ENCODE data around the gene REM2. TPM values are rescaled to one million over a fixed set of nuclear protein-coding genes. Genes with fewer than 3 reads are reported as not detected.
"Not testable (repeated sequence)": the region's sequence is repeated elsewhere in the genome, so short reads cannot be mapped to it uniquely, and the experiment has no call there.

Gene REM2
- total RNA-seq, 1 donor = 0.09 TPM

DNA sequence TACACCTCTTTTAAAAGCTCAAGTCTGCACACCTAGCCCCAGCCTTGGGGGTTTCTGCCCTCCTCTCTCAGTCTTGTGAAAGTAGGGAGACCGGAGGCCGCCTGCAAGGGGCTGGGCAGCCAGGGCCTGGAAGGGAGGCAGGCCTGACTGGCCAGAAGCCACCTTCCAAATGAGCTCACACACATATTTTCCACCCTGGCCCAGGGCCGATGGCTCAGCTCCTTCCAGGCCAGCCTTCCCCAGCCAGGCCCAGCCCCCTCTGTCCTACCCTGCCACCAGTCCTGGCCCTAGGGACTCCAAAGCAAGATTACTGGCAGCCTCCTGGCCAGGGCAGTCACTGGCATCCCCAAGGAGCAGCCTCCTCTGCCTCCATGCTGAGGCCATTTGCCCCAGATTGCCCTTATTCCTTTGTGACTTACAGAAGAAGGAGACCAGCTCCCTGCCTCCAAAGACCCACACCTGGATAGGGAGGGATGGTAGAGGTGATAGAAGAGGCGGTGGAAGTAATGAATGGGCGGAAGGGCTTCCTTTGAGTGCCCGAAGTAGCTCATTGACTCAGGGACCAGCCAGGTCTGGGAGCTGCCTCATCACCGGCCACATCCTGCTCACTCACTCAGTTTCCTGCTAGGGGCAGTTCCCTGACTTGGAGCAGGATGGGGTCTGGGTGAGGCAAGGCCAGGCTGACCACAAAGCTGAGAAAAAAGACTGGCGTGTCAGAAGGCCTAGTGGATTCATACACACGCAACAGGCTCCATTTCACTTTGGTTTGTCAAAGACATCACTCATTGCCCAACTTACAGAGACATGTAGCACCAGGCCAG, 31.9 kb upstream of the REM2 start:
- peak overlapping the region; percentile 48 for H3K4me3 ChIP-seq (ENCODE audit: low read depth, low read length)
- peak; percentile 96 for DNase-seq (ENCODE audit: low read depth)
- TF ChIP-seq, protein P1, sequence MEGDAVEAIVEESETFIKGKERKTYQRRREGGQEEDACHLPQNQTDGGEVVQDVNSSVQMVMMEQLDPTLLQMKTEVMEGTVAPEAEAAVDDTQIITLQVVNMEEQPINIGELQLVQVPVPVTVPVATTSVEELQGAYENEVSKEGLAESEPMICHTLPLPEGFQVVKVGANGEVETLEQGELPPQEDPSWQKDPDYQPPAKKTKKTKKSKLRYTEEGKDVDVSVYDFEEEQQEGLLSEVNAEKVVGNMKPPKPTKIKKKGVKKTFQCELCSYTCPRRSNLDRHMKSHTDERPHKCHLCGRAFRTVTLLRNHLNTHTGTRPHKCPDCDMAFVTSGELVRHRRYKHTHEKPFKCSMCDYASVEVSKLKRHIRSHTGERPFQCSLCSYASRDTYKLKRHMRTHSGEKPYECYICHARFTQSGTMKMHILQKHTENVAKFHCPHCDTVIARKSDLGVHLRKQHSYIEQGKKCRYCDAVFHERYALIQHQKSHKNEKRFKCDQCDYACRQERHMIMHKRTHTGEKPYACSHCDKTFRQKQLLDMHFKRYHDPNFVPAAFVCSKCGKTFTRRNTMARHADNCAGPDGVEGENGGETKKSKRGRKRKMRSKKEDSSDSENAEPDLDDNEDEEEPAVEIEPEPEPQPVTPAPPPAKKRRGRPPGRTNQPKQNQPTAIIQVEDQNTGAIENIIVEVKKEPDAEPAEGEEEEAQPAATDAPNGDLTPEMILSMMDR (IDR thresholded peaks at IDR 0.05; ENCODE audit: insufficient read depth, low read length) = no peak

GRCh38 chr14:22852178-22852577, 30.8 kb upstream of the REM2 start:
- DNase-seq (ENCODE audit: low read depth); H3K4me3 ChIP-seq (ENCODE audit: low read depth, low read length): not testable (repeated sequence)

GRCh38 chr14:22852599-22852939, 30.5 kb upstream of the REM2 start:
- H3K4me3 ChIP-seq (ENCODE audit: low read depth, low read length) = no peak overlapping the region
- TF ChIP-seq, protein P1 (IDR thresholded peaks at IDR 0.05; ENCODE audit: insufficient read depth, low read length) = no peak
- no peak for DNase-seq (ENCODE audit: low read depth)

- peak overlapping the region; percentile 61 for H3K4me3 ChIP-seq (ENCODE audit: low read depth, low read length)
- TF ChIP-seq, protein P1 (IDR thresholded peaks at IDR 0.05; ENCODE audit: insufficient read depth, low read length) = peak; percentile 90
- peak; percentile 90 for DNase-seq (ENCODE audit: low read depth)
Observed at GRCh38 chr14:22852940-22853767, 29.9 kb upstream of the REM2 start.

DNA sequence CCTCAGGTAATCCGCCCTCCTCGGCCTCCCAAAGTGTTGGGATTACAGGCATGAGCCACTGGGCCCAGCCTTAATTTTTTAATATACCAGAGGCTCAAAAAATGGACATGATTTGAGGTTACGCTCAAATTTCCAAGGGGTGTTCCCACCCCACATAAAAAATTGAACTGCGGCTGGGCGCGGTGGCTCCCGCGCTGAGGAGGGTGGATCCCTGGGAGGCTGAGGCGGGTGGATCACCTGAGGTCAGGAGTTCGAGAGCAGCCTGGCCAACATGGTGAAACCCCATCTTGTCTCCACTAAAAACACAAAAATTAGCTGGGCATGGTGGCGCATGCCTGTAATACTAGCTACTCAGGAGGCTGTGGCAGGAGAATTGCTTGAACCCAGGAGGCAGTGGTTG, 28.7 kb upstream of the REM2 start:
- H3K4me3 ChIP-seq (ENCODE audit: low read depth, low read length); DNase-seq (ENCODE audit: low read depth): not testable (repeated sequence)

DNA sequence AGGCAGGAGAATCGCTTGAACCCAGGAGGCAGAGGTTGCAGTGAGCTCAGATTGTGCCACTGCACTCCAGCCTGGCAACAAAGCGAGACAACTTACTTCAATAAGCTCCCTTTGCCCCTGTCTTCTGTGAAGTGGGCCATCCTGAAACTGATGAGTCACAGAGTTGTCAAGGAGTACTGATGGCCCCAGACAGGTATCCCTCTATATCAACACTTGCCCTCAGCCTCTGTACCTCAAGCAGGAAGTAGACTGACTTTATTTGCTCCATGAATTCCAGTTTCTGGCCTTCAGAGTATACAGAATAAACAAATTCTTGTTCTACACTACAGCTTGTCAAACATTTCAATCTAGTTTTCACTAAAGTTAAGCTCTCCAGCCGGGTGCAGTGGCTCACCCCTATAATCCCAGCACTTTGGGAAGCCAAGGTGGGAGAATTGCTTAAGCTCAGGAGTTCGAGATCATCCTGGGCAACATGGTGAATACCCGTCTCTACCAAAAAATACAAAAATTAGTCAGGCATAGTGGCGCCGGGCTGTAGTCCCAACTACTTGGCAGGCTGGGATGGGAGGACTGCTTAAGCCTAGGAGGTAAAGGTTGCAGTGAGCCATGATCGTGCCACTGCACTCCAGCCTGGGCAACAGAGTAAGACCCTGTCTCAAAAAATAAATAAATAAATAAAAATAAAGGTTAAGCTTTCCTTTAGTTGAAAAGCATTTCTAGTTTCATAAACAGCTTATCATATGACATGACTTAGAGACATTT, 27.9 kb upstream of the REM2 start:
- TF ChIP-seq, protein P1 (IDR thresholded peaks at IDR 0.05; ENCODE audit: insufficient read depth, low read length) = no peak
- H3K4me3 ChIP-seq (ENCODE audit: low read depth, low read length) = no peak overlapping the region
- no peak for DNase-seq (ENCODE audit: low read depth)

- TF ChIP-seq, protein P1 (IDR thresholded peaks at IDR 0.05; ENCODE audit: insufficient read depth, low read length) = no peak
- H3K4me3 ChIP-seq (ENCODE audit: low read depth, low read length) = no peak overlapping the region
- DNase-seq (ENCODE audit: low read depth) = no peak
Observed at GRCh38 chr14:22856428-22856827, 26.6 kb upstream of the REM2 start.

GRCh38 chr14:22860377-22860776, 22.6 kb upstream of the REM2 start:
- not testable (repeated sequence) for H3K4me3 ChIP-seq (ENCODE audit: low read depth, low read length); DNase-seq (ENCODE audit: low read depth)
